AG10803 (cell line): ENCODE measurements around the gene B4GALT3.

Source experiments
- DNase-seq: peaks from one replicate; pipeline ENCODE4 v3.0.0; 2010; ENCODE audit warnings: low read depth
- H3K4me3 ChIP-seq: 2 replicates; pipeline ENCODE4 v1.5.1; 2011; ENCODE audit warnings: mild to moderate bottlenecking, low read length, control low read depth
- TF ChIP-seq, protein P1 (sequence below): conservative IDR thresholded peaks from 2 replicates; pipeline ENCODE4 v1.5.1; 2011; ENCODE audit warnings: mild to moderate bottlenecking, low read length, control low read depth, inconsistent platforms

B4GALT3 gene

DNA sequence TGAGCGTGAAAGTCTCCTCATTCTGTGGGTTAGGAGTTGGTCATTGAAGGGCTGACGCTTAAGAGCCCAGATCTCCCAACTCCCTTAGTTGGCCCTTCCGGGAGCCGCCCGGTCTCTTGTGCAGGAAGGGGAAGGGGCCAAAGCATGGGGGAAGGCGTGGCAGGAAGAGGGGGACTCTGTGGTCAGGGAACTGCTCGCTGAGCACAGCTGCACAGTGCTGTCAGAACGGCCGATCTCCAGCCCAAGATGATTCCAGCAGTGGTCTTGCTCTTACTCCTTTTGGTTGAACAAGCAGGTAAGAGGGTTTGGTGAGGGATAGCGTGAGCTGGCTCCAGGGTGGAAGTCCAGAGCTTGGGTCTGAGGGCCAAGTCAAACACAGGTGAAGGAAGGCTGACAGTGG, 37.8 kb upstream of the B4GALT3 start, which contains the start of gene FCER1G:
FCER1G (plus strand) TSS at position 220 of the 400 bp plus-strand sequence; CDS start at position 247, 27 bp downstream.
- no peak within 1 kb of the TSS for H3K4me3 ChIP-seq
- no peak for DNase-seq
- TF ChIP-seq, protein P1, sequence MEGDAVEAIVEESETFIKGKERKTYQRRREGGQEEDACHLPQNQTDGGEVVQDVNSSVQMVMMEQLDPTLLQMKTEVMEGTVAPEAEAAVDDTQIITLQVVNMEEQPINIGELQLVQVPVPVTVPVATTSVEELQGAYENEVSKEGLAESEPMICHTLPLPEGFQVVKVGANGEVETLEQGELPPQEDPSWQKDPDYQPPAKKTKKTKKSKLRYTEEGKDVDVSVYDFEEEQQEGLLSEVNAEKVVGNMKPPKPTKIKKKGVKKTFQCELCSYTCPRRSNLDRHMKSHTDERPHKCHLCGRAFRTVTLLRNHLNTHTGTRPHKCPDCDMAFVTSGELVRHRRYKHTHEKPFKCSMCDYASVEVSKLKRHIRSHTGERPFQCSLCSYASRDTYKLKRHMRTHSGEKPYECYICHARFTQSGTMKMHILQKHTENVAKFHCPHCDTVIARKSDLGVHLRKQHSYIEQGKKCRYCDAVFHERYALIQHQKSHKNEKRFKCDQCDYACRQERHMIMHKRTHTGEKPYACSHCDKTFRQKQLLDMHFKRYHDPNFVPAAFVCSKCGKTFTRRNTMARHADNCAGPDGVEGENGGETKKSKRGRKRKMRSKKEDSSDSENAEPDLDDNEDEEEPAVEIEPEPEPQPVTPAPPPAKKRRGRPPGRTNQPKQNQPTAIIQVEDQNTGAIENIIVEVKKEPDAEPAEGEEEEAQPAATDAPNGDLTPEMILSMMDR: no peak

DNA sequence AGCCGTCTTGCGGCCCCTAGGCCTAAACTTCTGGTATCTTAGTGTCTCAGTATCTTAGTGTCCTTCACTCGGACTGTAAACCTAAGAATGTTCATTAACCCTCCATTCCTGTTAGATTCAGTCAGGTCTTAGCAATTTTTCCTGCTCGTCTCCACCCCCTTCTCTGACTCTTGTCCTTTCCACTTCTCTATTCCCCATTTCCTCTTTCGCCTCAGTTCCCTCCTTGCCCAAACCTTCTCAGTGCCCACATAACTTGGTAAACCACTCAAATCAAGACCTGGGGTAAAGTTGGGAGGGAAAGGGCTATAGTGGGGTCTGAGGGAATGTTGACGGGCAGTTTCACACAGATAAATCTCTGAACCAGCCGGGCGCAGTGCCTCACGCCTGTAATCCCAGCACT, 37.1 kb upstream of the B4GALT3 start:
- no peak overlapping the region for H3K4me3 ChIP-seq
- no peak for DNase-seq
- TF ChIP-seq, protein P1: no peak

DNA sequence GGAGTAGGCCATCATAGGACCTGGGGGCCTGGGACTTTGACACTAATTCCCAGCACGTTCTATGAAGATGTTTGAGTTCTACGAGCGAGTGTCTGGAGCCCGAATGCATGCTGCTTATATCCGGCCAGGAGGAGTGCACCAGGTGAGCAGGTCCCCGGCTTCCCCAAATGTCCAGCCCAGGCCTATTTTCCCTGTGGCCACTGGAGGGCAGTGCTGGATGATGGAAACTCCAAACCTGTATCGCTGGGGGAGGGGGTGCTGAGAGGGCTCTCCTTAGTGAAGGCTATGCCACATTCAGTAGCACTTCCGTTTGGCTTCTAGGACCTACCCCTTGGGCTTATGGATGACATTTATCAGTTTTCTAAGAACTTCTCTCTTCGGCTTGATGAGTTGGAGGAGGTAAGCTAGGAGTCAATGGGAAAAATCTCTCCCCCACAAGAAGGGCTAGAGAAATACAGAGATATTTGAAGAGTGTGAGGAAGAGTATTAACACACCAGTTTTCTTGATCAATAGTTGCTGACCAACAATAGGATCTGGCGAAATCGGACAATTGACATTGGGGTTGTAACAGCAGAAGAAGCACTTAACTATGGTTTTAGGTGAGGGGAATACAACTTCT, 32.6 kb upstream of the B4GALT3 start:
- DNase-seq: peak; percentile 63
- TF ChIP-seq, protein P1: peak; percentile 92
- H3K4me3 ChIP-seq: no peak overlapping the region

DNA sequence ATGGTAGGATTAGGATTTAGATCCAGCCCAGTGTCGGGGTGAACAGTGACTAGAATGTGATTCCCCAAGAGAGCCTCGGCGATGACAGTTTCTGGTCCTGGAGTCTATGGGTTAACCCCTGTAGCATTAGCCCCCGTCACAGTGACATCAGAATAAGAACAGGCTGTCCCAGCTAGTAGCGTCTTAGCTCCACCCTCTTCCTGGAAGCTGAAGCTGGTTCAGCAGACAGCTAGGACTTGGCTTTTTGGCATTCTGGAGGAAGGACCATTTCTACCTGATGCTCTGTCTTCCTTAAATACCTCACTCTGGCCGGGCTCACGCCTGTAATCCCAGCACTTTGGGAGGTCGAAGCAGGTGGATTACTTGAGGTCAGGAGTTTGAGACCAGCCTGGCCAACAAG, 29.9 kb upstream of the B4GALT3 start:
- no peak for DNase-seq
- no peak overlapping the region for H3K4me3 ChIP-seq
- TF ChIP-seq, protein P1: no peak

DNA sequence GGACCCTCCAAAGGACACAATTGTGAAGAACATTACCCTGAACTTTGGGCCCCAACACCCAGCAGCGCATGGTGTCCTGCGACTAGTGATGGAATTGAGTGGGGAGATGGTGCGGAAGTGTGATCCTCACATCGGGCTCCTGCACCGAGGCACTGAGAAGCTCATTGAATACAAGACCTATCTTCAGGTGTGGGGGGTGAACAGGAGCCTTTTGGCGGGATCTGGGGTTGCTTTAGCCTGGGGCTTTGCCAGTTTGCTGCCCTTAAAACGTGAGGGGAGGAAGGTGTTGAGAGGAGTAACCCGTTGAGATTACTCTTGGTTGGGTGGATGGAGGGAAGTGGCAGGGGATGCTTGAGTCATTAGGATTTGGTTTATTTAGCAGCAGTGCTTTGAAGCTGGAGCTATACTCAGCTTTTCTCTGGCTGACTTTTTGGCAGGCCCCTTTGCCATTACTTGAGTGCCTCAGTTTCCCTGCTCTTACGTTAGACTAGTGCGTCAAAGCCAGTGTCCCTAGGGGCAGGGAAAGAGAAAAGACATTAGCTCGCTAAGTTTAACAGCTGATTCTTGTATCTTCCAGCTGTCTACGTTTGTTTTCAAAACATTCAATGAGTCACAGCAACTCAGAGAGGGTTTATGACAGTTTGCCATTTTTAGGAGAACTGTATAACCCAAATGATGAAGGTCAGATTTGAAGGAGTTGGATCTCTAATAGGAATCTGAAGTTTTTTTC, 29.3 kb upstream of the B4GALT3 start:
- no peak overlapping the region for H3K4me3 ChIP-seq
- TF ChIP-seq, protein P1: no peak
- no peak for DNase-seq

DNA sequence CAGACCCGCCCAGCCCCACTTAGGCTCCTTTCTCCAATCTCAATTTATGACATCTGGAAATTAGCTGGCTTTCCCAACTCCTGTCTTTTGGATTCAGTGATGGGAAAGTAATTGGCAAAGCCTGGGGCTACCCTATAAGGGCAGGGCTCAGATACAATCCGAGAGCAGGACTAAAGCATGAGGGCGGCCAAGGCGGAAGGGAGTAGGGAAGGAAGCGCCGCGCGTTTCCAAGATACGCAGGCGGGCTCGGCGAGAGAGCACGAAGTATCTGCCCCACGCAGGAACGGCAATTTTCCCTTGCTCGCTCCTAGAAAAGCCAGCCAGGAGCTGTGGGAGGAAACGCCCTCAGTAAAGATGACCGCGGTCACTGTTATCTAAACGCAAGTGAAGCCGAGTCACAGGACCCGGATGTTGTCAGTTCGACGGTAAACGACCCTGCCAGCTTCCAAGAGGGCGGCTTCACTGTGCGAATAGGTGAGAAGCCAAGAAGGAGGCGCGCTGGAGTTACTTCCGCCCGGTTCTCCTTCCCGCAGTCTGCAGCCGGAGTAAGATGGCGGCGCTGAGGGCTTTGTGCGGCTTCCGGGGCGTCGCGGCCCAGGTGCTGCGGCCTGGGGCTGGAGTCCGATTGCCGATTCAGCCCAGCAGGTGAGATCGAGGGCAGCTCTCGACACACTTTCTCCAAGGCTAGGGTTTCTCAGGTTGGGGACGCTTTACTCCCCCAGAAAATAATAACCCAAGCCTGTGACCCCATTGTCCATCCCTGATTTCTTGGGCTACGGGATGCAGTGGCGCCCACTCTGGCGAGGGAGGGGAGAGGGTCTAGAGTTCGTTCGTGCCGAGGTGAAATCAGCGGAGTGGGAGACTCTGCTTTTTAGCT, 24.8 kb upstream of the B4GALT3 start, which contains the start of gene NDUFS2:
NDUFS2 (plus strand) TSS at position 532 of the 877 bp plus-strand sequence; CDS start at position 551, 19 bp downstream.
- peak within 1 kb of the TSS; percentile 66 for H3K4me3 ChIP-seq
- TF ChIP-seq, protein P1: peak; percentile 33
- DNase-seq: peak; percentile 99
